K562 (cell line): ENCODE measurements around the gene TMSB10. TPM values are rescaled to one million over a fixed set of nuclear protein-coding genes. Genes with fewer than 3 reads are reported as not detected.

ENCODE experiments used
- ATAC-seq: fragments of 200-7000 bp; cut with Tn5 transposase; 3 replicates; pipeline ENCODE4 v1.9.1; 2020; ENCODE audit warnings: moderate library complexity
- BruUV-seq: library from RNA; stranded (reverse); fragments of 400-500 nt; replicated peaks from 2 replicates; lab custom pipeline; 2021; lab: Mats Ljungman, UMichigan
- CTCF ChIA-PET: fragments of 300-600 bp; formaldehyde crosslinking; extraction: SDS; loops from one replicate; lab custom pipeline; 2021; ENCODE audit warnings: low intra/inter-chr PET ratio; lab: Yijun Ruan, JAX
- POLR2A ChIA-PET: fragments of 300-600, 350-650 bp; sonication (Branson Sonifier 250); formaldehyde crosslinking; extraction: SDS; loops from one replicate; lab custom pipeline; 2021; ENCODE audit warnings: antibody characterized with exemption, inconsistent platforms; lab: Yijun Ruan, JAX
- DNase-seq, 4 experiments: peaks; one replicate each; pipeline versions ENCODE4 v3.0.0 to v3.0.0-alpha.2; 2011 to 2018; ENCODE audit warnings: low spot score in 3 of 4, mixed read lengths in 3 of 4; ENCODE audit errors: extremely low read depth in 1 of 4
- FAIRE-seq: peaks from 2 replicates; lab custom pipeline; 2011; peaks lifted over from hg19 to GRCh38; lab: Jason Lieb, UNC
- H2AFZ ChIP-seq: 2 replicates; pipeline ENCODE4 v1.6.0; 2011; ENCODE audit warnings: low read depth, low read length, control low read depth, inconsistent platforms
- H3K27ac ChIP-seq: fragments of 200-600 bp; 3 replicates; pipeline ENCODE4 v1.8.0; 2011; ENCODE audit warnings: low read depth, mild to moderate bottlenecking, control low read depth, inconsistent platforms, low read length, moderate library complexity, mixed read lengths; ENCODE audit errors: extremely low read depth
- H3K27me3 ChIP-seq, 2 experiments: fragments of 300-600 bp in 1 of 2; 2 replicates in 1 of 2; 3 replicates in 1 of 2; pipeline versions ENCODE4 v1.6.0 to v1.8.0; 2011; ENCODE audit warnings: inconsistent platforms in 2 of 2, low read length in 2 of 2, mild to moderate bottlenecking in 1 of 2, mixed read lengths in 1 of 2, moderate library complexity in 1 of 2; ENCODE audit not compliant: control insufficient read depth in 2 of 2, insufficient read depth in 2 of 2
- H3K36me3 ChIP-seq: fragments of 300-600 bp; 3 replicates; pipeline ENCODE4 v1.8.0; 2011; ENCODE audit warnings: mild to moderate bottlenecking, low read length, inconsistent platforms; ENCODE audit not compliant: control insufficient read depth, insufficient read depth
- H3K4me1 ChIP-seq, 2 experiments: fragments of 200-600 bp in 1 of 2; replicated peaks in 1 of 2; 2 replicates in 1 of 2; 3 replicates in 1 of 2; pipeline versions ENCODE4 v1.5.1 to v1.8.0; 2011; ENCODE audit warnings: inconsistent platforms in 2 of 2, low read length in 2 of 2, mild to moderate bottlenecking in 1 of 2, mixed read lengths in 1 of 2, moderate library complexity in 1 of 2; ENCODE audit not compliant: control insufficient read depth in 2 of 2, insufficient read depth in 2 of 2
- H3K4me2 ChIP-seq: 2 replicates; pipeline ENCODE4 v1.6.1; 2011; ENCODE audit warnings: low read length, control low read depth, inconsistent platforms, mixed read lengths; ENCODE audit not compliant: insufficient read depth
- H3K4me3 ChIP-seq: fragments of 200-600 bp; sonication (generic), shearing (Covaris generic); 2 replicates; pipeline ENCODE4 v1.5.1; 2016; ENCODE audit warnings: control low read depth, inconsistent platforms
- H3K79me2 ChIP-seq: fragments of 200-600 bp; 3 replicates; pipeline ENCODE4 v1.8.0; 2011; ENCODE audit warnings: low read length, inconsistent platforms; ENCODE audit not compliant: control insufficient read depth, insufficient read depth
- H3K9ac ChIP-seq, 2 experiments: 2 replicates each; pipeline versions ENCODE4 v1.6.0 to v1.6.1; 2011; ENCODE audit warnings: low read depth in 2 of 2, low read length in 2 of 2, control low read depth in 1 of 2, inconsistent platforms in 1 of 2, mild to moderate bottlenecking in 1 of 2, mixed read lengths in 1 of 2; ENCODE audit not compliant: insufficient read depth in 1 of 2
- H3K9me1 ChIP-seq: one replicate; pipeline ENCODE4 v1.6.0; 2011; ENCODE audit warnings: inconsistent platforms, mild to moderate bottlenecking, low read length, moderate library complexity; ENCODE audit not compliant: control insufficient read depth, insufficient read depth
- H3K9me3 ChIP-seq: replicated peaks from 2 replicates; pipeline ENCODE4 v1.5.1; 2011; ENCODE audit warnings: low read depth, low read length, inconsistent platforms; ENCODE audit not compliant: control insufficient read depth, insufficient read depth
- H4K20me1 ChIP-seq: replicated peaks from 2 replicates; pipeline ENCODE4 v1.6.1; 2011; ENCODE audit warnings: low read length, inconsistent platforms, mixed read lengths; ENCODE audit not compliant: control insufficient read depth, insufficient read depth
- BCOR ChIP-seq: fragments of 450-650 bp; IDR thresholded peaks from 2 replicates; pipeline ENCODE4 v1.6.1; 2016
- HDAC2 ChIP-seq: fragments of 450-650 bp; IDR thresholded peaks from 2 replicates; pipeline ENCODE4 v1.6.1; 2016; ENCODE audit warnings: mild to moderate bottlenecking
- HOXB6 ChIP-seq: fragments of 250-450 bp; sonication (Bioruptor Pico); IDR thresholded peaks from 2 replicates; pipeline ENCODE4 v1.5.1; 2022; ENCODE audit warnings: mild to moderate bottlenecking, borderline replicate concordance
- KDM1A ChIP-seq, 2 experiments: fragments of 450-650 bp; IDR thresholded peaks; 2 replicates each; pipeline ENCODE4 v1.6.1; 2016; ENCODE audit warnings: mild to moderate bottlenecking in 2 of 2
- MYBL2 ChIP-seq, 2 experiments: fragments of 450-650 bp in 1 of 2; sonication (generic) in 1 of 2; formaldehyde crosslinking in 1 of 2; IDR thresholded peaks; 2 replicates each; pipeline versions ENCODE4 v1.6.1 to v1.8.1; 2017 to 2022; ENCODE audit warnings: borderline replicate concordance in 1 of 2, inconsistent platforms in 1 of 2, low read depth in 1 of 2, mild to moderate bottlenecking in 1 of 2, missing genetic modification reagents in 1 of 2, moderate library complexity in 1 of 2
- RBM25 ChIP-seq: fragments of 200-400 bp; formaldehyde crosslinking; IDR thresholded peaks from 2 replicates; pipeline ENCODE4 v1.6.1; 2018; ENCODE audit warnings: low read length, low read depth, moderate library complexity; ENCODE audit not compliant: severe bottlenecking
- STAT5A ChIP-seq: IDR thresholded peaks from 2 replicates; pipeline ENCODE4 v1.6.1; 2012; ENCODE audit warnings: low read length, inconsistent platforms, borderline replicate concordance
- ZFP36 ChIP-seq: fragments of 150-350 bp; IDR thresholded peaks from 2 replicates; pipeline ENCODE4 v1.6.1; 2018; ENCODE audit warnings: low read length, low read depth; ENCODE audit not compliant: partially characterized antibody
- ZNF232 ChIP-seq: sonication (generic); formaldehyde crosslinking; IDR thresholded peaks from 2 replicates; pipeline ENCODE4 v1.8.0; 2022; ENCODE audit warnings: mild to moderate bottlenecking, missing genetic modification reagents
- WGBS: fragments of 100-300 bp; shearing (Covaris generic); methylation state at CpG from one replicate; pipeline ENCODE4 v1.1.6; 2016; ENCODE audit warnings: low coverage, mixed read lengths; ENCODE audit not compliant: insufficient coverage; ENCODE audit errors: missing lambda C conversion rate; 5-methylcytosine and 5-hydroxymethylcytosine counted together
- in situ Hi-C: fragments of 300-500 bp; cut with MboI; formaldehyde crosslinking; loops from 4 replicates; pipeline ENCODE4 v1.15.0; 2018; ENCODE audit warnings: inconsistent platforms, mixed read lengths
- intact Hi-C: fragments of 100-400 bp; cut with micrococcal nuclease; formaldehyde crosslinking; loops from 2 replicates; pipeline ENCODE4 v1.14.2; 2022
- polyA plus RNA-seq, 8 experiments: library from polyadenylated mRNA; depleted of rRNA in 4 of 8; stranded (reverse) in 5 of 8; unstranded in 3 of 8; fragments of >200 nt; fragmentation: Nextera tagmentation in 2 of 8; fragmentation: Illumina TruSeq in 1 of 8; extraction: Ambion mirVana in 2 of 8; extraction: Trizol in 1 of 8; gene quantifications; 2 replicates each; pipeline versions ENCODE4 v1.2.1 to v1.2.3, GENCODE V29; 2011 to 2014; ENCODE audit warnings: inconsistent platforms in 1 of 8, missing spikeins in 1 of 8
- total RNA-seq, 7 experiments: library from RNA; depleted of rRNA in 6 of 7; stranded (reverse); fragments of >200 nt in 6 of 7; fragmentation: Illumina TruSeq in 2 of 7; extraction: Trizol in 2 of 7; gene quantifications; 2 replicates each; pipeline versions ENCODE4 v1.2.1 to v1.2.3, GENCODE V29; 2011 to 2021; ENCODE audit warnings: low replicate concordance in 1 of 7
- TF ChIP-seq, protein P1 (sequence below): sonication (generic); formaldehyde crosslinking; IDR thresholded peaks from 2 replicates; pipeline ENCODE4 v1.4.0; 2020; ENCODE audit warnings: mild to moderate bottlenecking, missing genetic modification reagents
- TF ChIP-seq, protein P2 (sequence below): IDR thresholded peaks from 2 replicates; pipeline ENCODE4 v1.6.1; 2011; ENCODE audit not compliant: insufficient read length; ENCODE audit errors: extremely low read depth
- TF ChIP-seq, protein P3 (sequence below): sonication (generic); formaldehyde crosslinking; IDR thresholded peaks from 2 replicates; pipeline ENCODE4 v1.8.0; 2022; ENCODE audit warnings: mild to moderate bottlenecking, low read depth, missing genetic modification reagents

TMSB10 gene
- total and polyA plus RNA-seq, 9 of the 15 experiments (the other 6 are each of a cell fraction or from before 2014, with no cell fraction given), result 382 to 2,226 (median 959) TPM

DNA sequence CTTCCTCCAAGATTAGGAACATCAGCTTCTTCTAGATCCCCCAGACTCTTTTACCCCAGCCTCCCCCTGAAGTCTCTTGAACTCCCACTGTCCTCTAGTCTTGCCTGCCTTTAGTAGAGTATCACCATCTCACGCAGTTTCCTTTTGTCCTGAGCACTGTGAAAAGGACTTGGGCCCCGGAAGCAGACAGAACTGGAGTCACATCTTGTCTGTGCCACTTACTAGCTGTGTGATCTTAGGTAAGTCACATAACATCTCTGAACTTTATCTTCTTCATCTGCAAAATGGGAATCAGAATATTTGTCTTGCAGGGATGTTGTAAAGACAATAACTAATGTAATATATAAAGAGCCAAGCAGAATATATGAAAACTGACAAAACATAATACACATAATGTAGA, 16.1 kb upstream of the TMSB10 start:
- Histone ChIP-seq H3K27me3 (peaks cover 0 to 6% of the 10 kb centered on the region in 2 experiments; a peak in 2 of 5 replicates), H3K27ac (no peak overlapping the region), H3K9ac (peak overlapping the region in 1 of 2 experiments; percentile 68; a peak in 1 of 4 replicates), H3K79me2 (no peaks in the 10 kb centered on the region), H3K4me3 (no peak overlapping the region), H3K4me2 (peak overlapping the region; percentile 54), H4K20me1 (no peaks in the 10 kb centered on the region), H3K36me3 (no peaks in the 10 kb centered on the region), H3K9me3 (no peaks in the 10 kb centered on the region), H3K4me1 (peaks cover 6 to 18% of the 10 kb centered on the region in 2 experiments; a peak in 3 of 5 replicates), H3K9me1 (no peaks in the 10 kb centered on the region), H2AFZ (peak overlapping the region; percentile 73)
- WGBS, result 14% methylated on average over 2 of the region's 2 CpGs
- intact Hi-C loops, result no loop called here
- BruUV-seq, result no TSS peak
- FAIRE-seq, result no peak
- peak; percentile 12; the same call in 2 of the 3 replicates for ATAC-seq
- ChIA-PET POLR2A (interaction anchor here (0.6 to 2.5 kb wide), 4 partner anchors 12 to 82 kb away, joined by 3 to 10 read pairs (median 6); partner anchors contain the start of gene TMSB10), CTCF (no interaction called here)
- in situ Hi-C loops, result no loop called here
- TF ChIP-seq ZFP36 (peak; percentile 78), RBM25 (peak; percentile 79), HOXB6 (CRISPR knock-in tag) (no peak), MYBL2 (IDR thresholded peaks at IDR 0.05; ENCODE audit: low read depth) (no peak), MYBL2 (CRISPR knock-in tag; IDR thresholded peaks at IDR 0.05; ENCODE audit: borderline replicate concordance) (no peak), ZNF232 (no peak), STAT5A (no peak), BCOR (peak; percentile 82), HDAC2 (peak; percentile 34; the same call in 1 of the 2 replicates), KDM1A (IDR thresholded peaks at IDR 0.05) (peak in 1 of 2 experiments; percentile 58; a peak in 2 of 4 replicates)
- TF ChIP-seq, protein P1, sequence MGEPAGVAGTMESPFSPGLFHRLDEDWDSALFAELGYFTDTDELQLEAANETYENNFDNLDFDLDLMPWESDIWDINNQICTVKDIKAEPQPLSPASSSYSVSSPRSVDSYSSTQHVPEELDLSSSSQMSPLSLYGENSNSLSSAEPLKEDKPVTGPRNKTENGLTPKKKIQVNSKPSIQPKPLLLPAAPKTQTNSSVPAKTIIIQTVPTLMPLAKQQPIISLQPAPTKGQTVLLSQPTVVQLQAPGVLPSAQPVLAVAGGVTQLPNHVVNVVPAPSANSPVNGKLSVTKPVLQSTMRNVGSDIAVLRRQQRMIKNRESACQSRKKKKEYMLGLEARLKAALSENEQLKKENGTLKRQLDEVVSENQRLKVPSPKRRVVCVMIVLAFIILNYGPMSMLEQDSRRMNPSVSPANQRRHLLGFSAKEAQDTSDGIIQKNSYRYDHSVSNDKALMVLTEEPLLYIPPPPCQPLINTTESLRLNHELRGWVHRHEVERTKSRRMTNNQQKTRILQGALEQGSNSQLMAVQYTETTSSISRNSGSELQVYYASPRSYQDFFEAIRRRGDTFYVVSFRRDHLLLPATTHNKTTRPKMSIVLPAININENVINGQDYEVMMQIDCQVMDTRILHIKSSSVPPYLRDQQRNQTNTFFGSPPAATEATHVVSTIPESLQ (CRISPR knock-in tag), result no peak
- TF ChIP-seq, protein P2, sequence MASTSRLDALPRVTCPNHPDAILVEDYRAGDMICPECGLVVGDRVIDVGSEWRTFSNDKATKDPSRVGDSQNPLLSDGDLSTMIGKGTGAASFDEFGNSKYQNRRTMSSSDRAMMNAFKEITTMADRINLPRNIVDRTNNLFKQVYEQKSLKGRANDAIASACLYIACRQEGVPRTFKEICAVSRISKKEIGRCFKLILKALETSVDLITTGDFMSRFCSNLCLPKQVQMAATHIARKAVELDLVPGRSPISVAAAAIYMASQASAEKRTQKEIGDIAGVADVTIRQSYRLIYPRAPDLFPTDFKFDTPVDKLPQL, result no peak
- TF ChIP-seq, protein P3, sequence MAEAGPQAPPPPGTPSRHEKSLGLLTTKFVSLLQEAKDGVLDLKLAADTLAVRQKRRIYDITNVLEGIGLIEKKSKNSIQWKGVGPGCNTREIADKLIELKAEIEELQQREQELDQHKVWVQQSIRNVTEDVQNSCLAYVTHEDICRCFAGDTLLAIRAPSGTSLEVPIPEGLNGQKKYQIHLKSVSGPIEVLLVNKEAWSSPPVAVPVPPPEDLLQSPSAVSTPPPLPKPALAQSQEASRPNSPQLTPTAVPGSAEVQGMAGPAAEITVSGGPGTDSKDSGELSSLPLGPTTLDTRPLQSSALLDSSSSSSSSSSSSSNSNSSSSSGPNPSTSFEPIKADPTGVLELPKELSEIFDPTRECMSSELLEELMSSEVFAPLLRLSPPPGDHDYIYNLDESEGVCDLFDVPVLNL (CRISPR knock-in tag), result no peak
- no peak for DNase-seq
